Stimulated activated CD4-positive, alpha-beta T cell treated with anti-CD3 and anti-CD28 coated beads, Interleukin-4, amount 100 ng/mL, for 1 hour (primary cell): Measurements from ENCODE around the gene GRP.

ENCODE experiments used
- DNase-seq: peaks from one replicate; pipeline ENCODE4 v3.0.0-alpha.2; 2020

Gene GRP

DNA sequence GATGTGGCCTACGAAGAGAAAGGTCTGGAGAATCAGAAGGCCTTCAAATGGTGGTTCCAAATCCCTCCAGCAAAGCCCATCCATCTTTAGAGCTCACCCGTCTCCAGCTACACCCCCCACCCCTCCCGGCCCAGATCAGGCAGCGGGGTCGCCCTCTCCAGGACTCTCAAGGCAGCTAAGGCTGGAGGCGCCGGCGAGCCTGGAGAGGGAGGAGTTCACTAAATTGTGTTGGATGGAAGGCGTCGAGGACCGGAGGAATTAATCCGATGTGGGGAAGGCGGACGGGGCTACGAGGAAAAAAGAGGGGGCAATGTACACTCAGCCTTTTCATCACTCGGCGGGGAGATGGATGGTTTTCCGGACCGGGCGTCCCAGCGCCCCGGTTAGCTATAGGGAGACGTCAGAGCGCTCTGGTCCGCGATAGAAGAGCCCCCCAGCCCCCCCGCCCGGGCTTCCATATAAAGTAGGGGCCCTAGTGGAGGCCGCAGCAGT lies at the start of gene GRP:
TSS of gene GRP (plus strand) at position 487 of the 492 bp plus-strand sequence. CDS start 108 bp downstream, outside the sequence.
- no peak for DNase-seq

DNA sequence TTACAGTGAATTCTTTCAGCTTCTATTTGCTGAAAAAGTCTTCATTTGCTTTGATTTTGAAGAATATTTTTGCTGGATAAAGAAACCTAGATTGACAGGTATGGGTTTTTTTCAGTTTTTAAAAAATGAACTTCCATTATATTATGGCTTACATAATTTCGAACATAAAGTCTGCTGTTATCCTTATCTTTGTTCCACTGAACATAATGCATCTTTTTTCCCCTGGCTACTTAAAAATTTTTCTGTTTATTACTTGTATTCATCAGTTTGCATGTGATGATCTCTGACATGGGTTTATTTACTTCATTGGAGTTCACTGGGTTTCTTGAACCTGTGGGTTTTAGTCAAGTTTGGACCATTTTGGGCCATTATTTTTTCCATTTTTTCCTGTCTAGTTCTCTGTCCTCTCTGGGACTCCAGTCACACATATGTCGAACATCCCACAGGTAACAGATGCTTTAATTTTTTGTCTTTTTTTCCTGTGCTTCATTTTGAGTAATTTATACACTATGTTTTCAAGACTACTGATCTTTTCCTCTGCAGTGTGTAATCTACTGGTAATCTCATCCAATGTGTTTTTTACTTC lies 47.2 kb upstream of the GRP start:
- no peak for DNase-seq

DNA sequence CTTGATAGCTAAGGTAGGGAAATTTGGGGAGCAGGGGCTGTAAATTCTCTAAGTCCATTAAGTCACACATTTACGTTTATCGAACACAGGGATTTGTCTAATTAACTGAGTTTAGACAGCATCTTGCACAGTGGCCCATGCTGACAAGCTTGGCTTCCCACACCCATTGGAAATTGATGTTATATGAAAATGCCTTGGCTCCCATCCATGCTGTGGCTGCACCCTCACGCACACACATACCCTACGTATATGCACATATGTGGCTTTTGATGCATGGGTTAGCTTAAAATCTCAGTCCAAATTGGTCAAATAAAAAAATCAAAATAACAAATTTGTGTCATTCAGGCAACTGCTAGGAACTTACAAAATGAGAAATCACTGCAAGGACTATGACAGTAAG lies 42.5 kb upstream of the GRP start:
- no peak for DNase-seq

DNA sequence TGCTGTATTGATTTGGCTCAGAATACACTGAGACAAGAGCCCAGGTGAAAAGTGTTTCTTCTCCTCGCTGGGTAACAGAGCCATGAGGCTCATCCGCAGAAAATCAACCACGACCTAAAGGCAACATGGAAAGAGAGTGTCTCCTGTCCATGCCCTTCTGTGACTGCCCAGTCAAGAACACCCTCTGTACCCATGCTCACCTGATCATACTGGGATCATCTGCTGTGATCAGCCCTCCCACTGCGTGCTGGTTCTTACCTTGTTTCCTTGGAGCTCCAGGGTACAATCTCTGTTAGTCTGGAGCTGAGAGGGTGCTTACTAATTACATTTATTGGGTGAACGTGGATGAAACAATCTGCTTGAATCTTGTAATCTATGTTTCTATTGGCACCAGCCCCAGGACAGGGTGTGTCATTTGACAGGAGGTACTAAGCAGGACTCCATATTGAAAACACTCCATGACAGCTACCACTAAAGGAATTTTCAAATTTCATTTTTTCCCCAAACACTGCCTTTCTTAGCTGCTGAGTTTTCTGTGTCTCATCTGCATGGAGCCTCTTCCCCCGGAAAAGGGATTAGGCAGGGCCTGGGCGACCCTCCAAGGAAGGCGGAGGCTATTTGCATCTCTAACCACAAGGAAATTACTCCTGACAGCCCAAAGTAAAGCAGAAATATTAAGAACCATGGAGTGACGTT lies 39.7 kb upstream of the GRP start:
- no peak for DNase-seq

DNA sequence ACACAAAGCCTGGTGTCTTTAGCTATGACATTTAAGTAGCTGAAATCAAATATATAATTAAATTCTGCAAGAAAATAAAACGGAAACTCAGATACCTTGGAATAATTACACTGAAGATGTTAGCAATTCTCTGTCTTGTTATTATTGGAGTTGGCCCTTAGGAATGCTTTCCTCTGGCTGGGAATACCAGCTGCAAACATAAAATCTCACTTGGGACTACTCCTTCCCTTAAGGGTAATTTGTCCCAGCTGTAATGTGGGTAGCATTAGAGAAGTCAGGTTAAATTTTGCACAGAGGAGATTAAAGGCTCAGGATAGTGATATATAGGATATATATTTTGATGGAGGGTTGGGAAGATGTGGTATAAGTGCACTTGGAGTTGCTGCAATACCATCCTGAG lies 37.3 kb upstream of the GRP start:
- no peak for DNase-seq

DNA sequence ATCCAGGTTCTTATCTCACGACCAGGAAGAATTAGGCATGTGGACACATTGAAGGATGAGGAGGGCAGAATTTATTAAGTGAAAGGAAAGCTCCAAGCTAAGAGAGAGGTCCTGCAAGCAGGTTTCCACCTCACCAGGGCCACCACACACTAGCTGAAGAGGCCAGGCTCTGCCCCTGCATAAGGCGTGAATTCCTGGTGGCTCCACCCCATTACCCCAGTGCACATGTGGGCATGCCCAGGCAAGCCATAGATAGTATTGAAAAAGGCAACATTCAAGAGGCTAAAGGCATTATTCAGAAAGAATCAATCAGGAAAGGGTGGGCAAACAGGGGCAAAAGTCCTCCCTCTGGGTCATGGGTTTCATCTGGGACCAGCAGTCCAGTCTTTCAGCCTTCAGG lies 30.9 kb upstream of the GRP start:
- no peak for DNase-seq

DNA sequence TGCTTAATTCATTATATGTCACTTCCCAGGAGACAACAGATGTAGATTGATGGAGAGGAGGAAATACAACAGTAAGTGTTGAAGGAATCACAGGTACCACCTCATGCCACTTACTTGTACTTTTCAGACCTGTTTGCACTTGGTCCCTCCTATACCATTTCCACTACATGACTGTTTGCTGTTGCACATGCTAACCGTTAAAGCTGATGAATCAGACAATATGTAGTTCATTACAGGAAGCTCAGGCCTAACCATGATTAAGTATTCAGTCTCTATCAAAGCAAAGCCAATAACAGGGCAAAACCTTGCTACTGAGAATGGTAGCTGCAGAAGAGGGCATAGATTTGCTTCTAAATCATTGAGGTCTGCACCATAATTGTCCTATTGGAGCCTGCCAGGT lies 30.2 kb upstream of the GRP start:
- DNase-seq = no peak

DNA sequence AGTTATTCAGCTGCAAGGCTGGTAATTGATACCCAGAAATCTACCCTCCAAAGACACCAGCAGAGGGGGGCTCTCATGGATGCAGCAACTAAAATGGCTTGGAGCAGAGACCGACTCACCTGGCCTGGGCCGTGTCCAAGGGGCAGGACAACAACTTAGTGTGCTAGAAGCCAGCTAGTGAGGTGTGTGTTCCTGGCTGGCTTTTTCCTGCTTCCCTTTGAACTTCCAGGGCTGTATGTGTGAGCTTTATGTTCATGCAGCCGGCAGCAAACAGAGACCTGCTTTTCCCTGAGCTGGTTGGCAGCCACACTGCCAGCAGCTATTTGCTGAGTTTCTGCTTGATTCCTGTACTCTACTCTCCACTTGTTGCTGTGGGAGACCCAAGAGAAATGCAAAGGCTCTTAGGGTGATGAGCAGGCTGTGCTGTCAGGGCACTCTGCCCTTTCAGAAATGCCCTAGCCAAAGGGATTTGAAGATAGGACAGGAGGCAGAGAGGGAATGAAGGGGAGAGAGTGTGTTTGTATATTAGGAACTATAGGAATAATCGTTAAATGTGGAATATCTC lies 23.7 kb upstream of the GRP start:
- DNase-seq = no peak

DNA sequence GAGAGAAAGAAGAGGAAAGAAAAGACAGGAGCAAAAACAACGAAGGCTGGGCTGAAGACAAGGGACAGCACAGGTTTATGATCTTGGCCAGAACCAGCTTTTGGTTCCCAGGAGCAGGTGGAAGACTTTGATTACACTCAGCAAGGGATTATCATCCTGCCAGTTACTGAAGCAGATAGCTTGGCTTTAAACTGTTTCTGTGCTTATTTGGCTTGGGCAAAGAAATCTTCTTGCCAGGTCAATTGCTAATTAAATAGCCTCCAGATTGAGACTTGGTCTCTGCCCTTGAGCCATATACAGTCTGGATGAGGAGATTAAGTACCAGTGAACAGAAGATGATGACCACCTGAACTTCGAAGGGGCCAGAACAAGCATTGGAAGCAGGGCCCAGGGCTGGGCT lies 22.3 kb upstream of the GRP start:
- no peak for DNase-seq

DNA sequence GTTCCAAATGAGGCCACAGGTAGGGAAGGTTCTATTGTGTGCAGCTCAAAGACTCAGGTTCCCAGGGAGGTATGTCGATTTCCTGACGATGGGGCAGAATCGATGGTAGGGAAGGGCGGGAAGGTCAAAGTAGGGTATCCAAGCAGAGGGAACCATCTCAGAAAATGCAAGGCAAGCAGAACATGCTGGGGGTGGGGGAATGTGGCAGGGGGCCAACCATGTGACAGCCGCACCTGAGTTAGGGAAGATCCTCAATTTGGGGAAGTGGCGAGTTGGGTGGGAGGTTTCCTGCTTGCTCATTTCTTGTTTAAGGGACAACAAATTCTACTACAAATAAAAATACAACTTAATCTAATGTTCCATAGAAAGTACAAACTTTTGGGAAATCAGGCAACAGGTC lies 21.7 kb upstream of the GRP start:
- no peak for DNase-seq

DNA sequence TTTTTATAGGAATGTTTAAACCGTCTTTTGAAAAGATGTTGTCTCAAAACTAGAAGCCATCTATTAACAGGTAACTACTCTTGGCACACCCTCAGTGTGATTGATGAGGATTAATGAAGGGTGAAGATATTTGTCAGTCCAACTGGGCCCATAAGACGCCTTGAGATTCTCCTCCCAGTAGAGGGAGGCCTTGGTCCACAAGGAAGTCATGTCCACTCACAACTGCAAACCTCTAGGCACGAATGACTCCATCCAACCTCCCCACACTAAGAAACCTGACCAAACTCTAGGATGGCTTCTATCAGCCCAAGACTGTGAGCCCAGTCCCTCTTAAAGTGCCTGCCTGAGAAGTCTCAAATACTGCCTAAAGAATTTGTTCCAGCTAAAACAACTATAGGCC lies 19.2 kb upstream of the GRP start:
- no peak for DNase-seq

DNA sequence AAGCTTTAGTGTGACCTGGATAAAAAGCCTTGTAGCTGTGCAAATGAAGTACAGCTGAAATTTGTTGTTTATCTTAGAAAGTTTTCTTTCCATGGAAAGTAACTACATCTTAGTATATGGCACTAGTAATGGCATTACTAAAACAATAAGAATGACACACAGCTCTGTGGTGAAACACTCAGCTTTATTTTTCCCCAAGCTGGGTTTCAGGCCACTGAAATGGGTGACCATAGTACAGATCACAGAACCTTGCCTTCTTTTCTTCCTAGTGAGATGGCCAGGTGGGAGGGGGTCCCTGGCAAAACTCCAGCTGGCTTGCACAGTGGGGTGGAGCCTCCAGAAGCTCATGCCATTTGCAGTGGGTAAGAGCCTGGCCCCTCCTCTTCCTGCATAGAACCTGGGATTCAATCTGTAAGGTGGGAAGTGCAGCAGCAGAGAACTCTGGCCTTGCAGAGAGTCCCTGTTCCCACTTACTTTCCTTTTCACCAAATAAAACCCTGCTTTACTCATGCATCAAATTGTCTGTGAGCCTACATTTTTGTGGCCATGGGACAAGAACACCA lies 17.6 kb upstream of the GRP start:
- no peak for DNase-seq

DNA sequence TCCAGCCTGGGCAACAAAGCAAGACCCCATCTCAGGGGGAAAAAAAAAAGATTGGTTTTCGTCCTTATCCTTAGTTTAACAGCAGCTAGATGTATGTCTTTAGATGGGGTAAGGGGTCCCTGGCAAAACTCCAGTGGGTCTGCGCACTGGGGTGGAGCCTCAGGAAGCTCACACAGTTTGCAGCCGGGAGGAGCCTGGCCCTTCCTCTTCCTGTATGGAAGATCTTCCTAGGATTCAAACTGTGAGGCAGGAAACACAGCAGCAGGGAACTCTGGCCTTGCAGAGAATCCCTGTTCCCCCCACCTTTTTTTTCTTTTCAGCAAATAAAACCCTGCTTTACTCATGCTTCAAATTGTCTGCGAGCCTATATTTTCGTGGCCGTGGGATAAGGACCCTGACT lies 12.5 kb upstream of the GRP start:
- DNase-seq = no peak

DNA sequence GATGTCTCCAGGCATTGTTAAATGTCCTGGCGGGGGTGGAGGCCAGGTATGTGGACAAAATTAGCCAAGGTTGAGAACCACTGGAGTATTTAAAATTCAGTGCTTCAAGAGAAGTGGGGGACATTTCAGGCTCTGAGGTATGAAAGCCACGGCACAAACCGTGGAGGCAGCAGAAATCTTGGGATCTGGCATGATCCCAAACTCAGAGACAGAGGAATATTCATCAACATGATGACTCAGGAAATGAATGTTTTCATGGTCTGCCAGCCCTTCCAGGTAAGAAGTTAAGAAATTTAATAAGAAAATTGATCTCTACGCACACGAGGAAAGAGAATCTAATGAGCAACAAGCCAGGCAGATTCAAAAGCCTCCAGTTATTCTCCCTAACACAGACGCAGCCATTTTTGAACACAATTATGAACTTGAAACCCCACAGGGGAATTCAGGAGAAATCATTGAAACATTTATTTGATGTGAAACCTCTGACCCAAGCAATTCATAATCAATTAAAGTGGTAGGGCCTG lies 11.3 kb upstream of the GRP start:
- DNase-seq = no peak

DNA sequence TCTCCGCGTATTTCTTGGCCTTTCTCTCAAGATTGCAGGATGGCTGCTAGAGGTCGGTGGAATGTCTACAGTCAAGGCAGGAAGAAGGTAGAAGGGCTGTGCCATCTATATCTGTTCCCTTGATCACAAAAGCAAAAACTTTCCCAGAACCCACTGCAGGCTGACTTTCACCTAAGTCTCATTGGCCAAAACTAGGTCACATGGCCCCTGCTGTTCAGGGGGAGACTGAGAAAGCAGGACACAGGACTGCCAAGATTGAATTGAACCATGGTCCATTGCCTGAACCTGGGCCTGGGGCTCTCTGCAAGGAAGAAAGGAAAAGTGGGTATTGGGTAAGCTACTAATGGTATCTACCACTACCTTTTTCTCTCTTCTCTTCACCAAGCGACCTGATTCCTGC lies 9.7 kb upstream of the GRP start:
- no peak for DNase-seq

DNA sequence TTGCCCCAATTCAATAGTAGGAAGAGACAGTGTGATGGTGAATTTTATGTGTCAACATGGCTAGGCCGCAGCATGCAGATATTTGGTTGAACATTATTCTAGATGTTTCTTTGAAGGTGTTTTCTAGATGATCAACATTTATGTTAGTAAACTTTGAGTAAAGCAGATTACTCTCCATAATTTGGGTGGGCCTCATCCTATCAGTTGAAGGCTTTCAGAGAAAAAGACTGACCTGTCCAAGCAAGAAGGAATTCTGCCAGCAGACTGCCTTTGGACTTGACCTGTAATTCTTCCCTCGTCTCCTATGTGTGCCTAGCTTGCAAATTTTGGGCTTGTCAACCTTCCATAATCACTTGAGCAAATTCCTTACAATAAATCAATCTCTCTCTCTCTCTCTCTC lies 8.3 kb upstream of the GRP start:
- no peak for DNase-seq

DNA sequence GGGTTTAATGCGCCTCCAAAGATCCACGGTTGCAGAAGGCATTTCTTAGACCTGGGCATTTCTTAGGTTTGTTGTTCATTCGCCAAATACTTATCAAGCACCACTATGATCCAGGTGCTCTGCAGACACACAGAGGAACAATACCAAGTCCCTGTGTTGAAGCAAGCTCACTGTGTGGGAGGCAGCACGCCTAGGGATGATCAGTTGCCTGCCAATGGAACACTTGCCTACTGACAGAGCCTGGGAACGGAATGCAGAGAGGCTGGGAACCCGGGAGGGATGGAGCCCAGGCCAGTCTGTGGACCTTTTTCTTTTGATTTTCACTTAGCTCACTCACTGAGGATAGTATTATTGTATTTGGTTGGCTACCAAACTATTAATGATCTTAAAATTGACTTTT lies 1.9 kb upstream of the GRP start:
- no peak for DNase-seq

DNA sequence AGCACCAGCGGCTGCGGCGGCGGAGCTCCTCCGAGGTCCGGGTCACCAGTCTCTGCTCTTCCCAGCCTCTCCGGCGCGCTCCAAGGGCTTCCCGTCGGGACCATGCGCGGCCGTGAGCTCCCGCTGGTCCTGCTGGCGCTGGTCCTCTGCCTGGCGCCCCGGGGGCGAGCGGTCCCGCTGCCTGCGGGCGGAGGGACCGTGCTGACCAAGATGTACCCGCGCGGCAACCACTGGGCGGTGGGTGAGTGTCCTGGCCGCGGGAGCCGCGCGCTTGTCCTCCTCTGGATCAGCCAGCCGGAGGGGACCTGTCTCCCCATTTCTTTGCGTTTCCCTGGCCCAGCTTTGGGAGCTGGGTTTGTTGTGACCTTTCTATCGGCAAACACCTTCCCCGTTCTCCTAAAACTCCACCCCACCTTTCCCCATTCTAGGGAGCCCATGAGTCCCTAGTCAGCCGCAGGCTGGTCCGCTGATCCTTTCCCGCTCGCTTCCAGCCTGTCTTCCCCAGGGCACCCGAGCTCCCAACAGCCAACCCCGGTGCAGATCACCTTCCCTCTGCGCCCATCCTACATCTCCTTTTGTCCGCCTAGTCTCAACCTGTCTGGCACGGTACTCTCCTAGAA lies 316 bp downstream of the GRP start:
- DNase-seq = no peak

DNA sequence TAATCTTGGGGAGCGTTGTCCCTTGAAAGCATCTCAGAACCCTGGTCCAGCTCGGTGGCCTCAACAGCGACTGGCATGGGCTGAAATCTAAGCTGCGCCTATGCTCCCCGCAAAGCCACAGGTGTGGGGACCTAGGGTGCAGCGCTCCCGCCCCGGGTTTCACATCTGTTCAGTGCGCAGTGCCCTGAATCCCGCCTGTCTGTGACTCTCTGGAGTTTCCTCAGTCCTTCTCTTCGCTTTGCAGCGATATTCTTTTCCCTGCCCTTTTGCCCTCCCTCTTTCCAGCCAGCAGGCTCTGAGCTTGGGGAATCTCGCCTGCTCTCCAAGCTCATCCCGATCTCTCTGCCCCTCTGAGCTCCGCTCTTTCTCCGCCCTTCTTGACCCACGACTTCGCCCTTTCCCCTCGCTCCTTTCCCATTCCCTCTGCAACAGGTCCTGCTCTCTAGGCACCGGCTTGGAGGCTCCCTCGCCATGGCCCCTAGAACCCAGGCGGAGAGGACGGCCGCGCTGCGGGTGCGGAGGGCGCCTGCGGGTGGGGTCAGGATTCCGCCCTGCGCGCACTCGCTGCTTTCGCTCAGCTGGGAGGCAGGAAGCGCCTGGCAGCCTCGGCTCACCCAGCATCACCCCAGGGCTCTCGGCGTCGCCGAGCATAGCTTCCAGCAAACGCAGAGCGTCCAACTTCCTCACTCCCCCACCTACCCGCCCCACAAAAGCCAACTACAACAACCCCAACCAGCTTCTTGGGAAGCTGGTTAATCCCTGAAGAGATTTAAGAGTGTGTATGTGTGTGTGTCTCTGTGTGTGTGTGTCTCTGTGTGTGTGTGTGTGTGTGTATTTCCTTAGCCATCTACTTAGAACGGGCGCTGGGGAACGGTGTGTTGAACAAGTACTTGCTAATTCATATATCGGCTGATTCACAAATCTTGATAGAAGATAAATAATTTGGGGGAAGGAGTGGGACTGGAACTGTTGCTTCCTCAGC lies 1.1 kb downstream of the GRP start:
- no peak for DNase-seq

DNA sequence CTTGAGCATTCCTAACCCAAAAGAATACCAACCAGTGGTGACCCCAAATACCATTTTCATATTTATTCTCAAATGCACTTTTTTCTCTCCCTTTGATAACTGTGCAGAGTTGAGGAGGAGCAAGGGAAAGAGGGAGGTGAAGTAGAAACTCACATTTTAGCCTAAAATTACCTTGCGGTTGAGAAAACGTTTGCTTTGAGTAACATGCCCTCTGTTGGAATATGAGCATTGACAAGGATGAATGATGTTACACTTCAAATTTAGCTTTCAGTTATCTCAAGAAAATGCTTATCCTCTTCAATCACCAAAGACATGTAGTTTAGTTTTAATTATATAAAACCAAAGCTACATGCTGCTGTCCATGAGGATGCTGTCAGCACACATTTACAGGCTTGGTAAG lies 2.4 kb downstream of the GRP start:
- no peak for DNase-seq

DNA sequence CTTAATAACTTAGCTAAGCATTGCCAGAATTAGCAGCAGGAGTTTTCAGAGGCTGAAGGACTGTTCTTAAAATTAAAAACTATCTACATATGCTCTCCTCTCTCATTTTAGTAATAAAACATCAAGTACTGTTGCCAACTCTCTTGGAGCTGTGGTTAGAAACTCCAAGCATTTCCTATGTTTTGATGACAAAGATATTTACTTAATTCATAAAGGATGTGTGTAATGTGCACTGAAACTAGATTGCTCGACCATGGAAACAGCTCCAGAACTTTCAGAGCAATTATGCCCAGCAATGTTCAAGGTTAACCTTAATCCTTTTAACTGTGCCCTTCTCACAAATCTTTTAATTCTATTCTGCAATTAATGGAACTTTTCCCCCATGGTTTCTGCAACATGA lies 8.4 kb downstream of the GRP start:
- DNase-seq = no peak

DNA sequence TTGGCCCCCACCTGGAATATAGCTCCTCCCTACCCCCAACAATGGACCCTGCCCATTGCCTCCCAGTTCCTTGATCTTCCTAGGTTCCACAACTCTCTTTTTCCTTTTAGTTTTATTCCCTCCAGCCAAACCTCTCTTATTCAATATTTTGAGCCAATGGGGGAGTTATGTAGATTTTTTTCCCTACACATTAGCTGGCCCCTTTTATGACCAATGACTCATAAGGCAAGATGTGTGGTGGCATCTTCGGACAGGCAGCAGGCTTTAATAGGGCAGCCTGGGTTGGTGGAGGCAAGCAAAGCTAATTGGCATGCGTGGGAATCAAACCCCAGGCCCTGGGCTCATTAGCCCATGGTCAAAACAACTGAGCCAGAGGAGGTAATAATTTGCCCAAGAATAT lies 9.2 kb downstream of the GRP start:
- no peak for DNase-seq
